ENCODE data around the gene PLD1.

Gene PLD1

GRCh38 chr3:171791692-171792076, 18.6 kb downstream of the PLD1 start (continued):
- TF ChIP-seq ZFP37 (tag by site-specific recombination; IDR thresholded peaks at IDR 0.05) (no peak), ZNF148 (tag by site-specific recombination; IDR thresholded peaks at IDR 0.05; ENCODE audit: borderline replicate concordance) (no peak), ZSCAN30 (tag by site-specific recombination; IDR thresholded peaks at IDR 0.05) (0 out of 2 replicates have a peak, but pooled peaks have one; percentile 61), ZFP69B (tag by site-specific recombination; IDR thresholded peaks at IDR 0.05) (peak; percentile 54; the same call in 1 of the 2 replicates), GFI1B (tag by site-specific recombination; IDR thresholded peaks at IDR 0.05) (no peak), ZNF629 (tag by site-specific recombination; IDR thresholded peaks at IDR 0.05) (peak; percentile 72), ZSCAN5A (tag by site-specific recombination; IDR thresholded peaks at IDR 0.05) (no peak)

- Histone ChIP-seq H3K36me3 (ENCODE audit: control insufficient read depth in 2 of 2, insufficient read depth in 1 of 2, low read length in 2 of 2) (no peaks in the 10 kb centered on the region), H3K9me3 (ENCODE audit: control insufficient read depth, insufficient read depth, low read depth, low read length) (no peaks in the 10 kb centered on the region), H3K4me1 (ENCODE audit: control insufficient read depth, insufficient read depth, low read length) (peaks cover 18% of the 10 kb centered on the region), H3K27ac (ENCODE audit: extremely low read depth, low read depth, low read length) (peak overlapping the region; percentile 69), H3K4me3 (ENCODE audit: low read depth, low read length) (no peak overlapping the region)
- ChIA-PET POLR2A (interaction anchor here (1.0 kb wide), 1 partner anchor 19 kb away, joined by 3 read pairs; the partner anchor contains the start of gene PLD1), CTCF (interaction anchor here (0.5 to 1.0 kb wide), 5 partner anchors 10 to 144 kb away, joined by 3 to 7 read pairs (median 4); no protein-coding TSS in a partner anchor)
- no peak for TF ChIP-seq ZNF174 (tag by site-specific recombination; IDR thresholded peaks at IDR 0.05)
- TF ChIP-seq ELK4 (IDR thresholded peaks at IDR 0.05; ENCODE audit: borderline replicate concordance, low read depth, low read length), result no peak
- TF ChIP-seq ZNF223 (tag by site-specific recombination; IDR thresholded peaks at IDR 0.05), result no peak
- TF ChIP-seq ZNF658 (tag by site-specific recombination; IDR thresholded peaks at IDR 0.05), result no peak
- no peak for TF ChIP-seq CTCF (tag by site-specific recombination; IDR thresholded peaks at IDR 0.05)
- TF ChIP-seq ZNF645 (tag by site-specific recombination; IDR thresholded peaks at IDR 0.05), result no peak
- TF ChIP-seq OSR2 (tag by site-specific recombination; IDR thresholded peaks at IDR 0.05), result peak; percentile 90
- peak; percentile 94; the same call in 1 of the 2 replicates for TF ChIP-seq OVOL3 (tag by site-specific recombination; IDR thresholded peaks at IDR 0.05)
- no peak for TF ChIP-seq ZNF449 (tag by site-specific recombination; IDR thresholded peaks at IDR 0.05)
- TF ChIP-seq ZNF394 (tag by site-specific recombination; IDR thresholded peaks at IDR 0.05; ENCODE audit: borderline replicate concordance), result no peak
- no peak for TF ChIP-seq PRDM1 (tag by site-specific recombination; IDR thresholded peaks at IDR 0.05)
- no peak for TF ChIP-seq ZBTB17 (tag by site-specific recombination; IDR thresholded peaks at IDR 0.05)
- no peak for TF ChIP-seq ZBTB8A (tag by site-specific recombination; IDR thresholded peaks at IDR 0.05)
- TF ChIP-seq ATF2 (tag by site-specific recombination; IDR thresholded peaks at IDR 0.05; ENCODE audit: low read depth), result no peak
- peak; percentile 78 for TF ChIP-seq SCRT1 (tag by site-specific recombination; IDR thresholded peaks at IDR 0.05; ENCODE audit: borderline replicate concordance)
- 0 out of 2 replicates have a peak, but pooled peaks have one; percentile 17 for TF ChIP-seq SP7 (tag by site-specific recombination; IDR thresholded peaks at IDR 0.05)
- no peak for TF ChIP-seq GLIS2 (tag by site-specific recombination; IDR thresholded peaks at IDR 0.05)
Observed at GRCh38 chr3:171790898-171791691, 19.2 kb downstream of the PLD1 start.

Data from HEK293 (cell line).